Measurements from ENCODE around the gene SNU13.
"Not testable (repeated sequence)": the region's sequence is repeated elsewhere in the genome, so short reads cannot be mapped to it uniquely, and the experiment has no call there.

Gene SNU13

DNA sequence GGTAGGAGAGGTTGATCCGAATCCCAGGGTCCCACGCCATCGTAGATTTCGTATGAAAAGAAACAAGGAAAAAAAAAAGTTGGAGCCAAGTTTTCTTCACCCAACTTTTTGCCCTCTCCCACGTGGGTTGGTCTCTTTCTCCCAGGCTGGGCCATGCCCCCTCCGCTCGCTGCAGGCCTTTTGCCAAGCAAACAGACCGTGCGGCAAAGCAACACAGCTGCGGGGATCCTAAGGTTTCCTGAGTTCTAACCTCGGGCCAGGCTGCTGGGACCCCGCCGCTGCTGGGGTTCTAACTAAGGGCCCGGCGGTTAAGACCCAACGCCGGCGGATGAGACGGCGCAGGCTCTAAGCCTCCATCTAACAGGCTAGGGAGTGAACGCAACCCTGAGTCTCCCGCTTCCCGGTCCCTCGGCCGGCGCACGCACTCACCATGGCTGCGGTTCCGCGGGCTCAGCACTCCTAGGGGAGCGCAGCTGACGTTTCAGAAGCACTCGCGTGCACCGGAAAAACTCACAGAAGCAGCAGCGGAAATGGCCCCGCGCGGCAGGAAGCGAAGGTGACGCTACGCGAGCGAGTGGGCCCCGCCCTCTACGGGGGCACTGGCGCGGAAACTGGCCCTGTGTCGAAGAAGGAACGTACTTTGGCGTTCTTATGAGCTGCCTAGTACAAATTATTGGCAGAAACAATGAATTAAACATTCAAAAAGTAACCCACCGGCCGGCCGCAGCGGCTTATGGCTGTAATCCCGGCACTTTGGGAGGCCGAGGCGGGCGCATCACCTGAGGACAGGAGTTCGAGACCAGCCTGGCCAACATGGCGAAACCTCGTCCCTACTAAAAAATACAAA is at the start of gene SNU13:
Gene SNU13 (minus strand): TSS at position 503 of the 847 bp plus-strand sequence. CDS start 71 bp downstream, at position 432.
- in situ Hi-C loops (cut with HindIII; ENCODE audit: low sequenced_read_pairs): no loop called here

DNA sequence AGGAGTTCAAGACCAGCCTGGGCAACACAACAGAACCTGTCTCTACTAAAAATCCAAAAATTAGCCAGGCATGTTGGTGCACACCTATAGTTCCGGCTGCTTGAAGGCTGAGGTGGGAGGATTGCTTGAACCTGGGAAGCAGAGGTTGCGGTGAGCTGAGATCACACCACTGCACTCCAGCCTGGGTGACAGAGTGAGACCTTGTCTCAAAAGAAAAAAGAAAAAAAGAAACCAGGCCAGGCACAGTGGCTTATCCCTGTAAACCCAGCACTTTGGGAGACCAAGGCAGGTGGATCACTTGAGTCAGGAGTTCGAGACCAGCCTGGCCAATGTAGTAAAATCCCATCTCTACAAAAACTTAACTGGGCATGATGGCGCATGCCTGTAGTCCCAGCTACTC is 44.6 kb upstream of the SNU13 start:
- in situ Hi-C loops (cut with HindIII; ENCODE audit: low sequenced_read_pairs): not testable (repeated sequence)

DNA sequence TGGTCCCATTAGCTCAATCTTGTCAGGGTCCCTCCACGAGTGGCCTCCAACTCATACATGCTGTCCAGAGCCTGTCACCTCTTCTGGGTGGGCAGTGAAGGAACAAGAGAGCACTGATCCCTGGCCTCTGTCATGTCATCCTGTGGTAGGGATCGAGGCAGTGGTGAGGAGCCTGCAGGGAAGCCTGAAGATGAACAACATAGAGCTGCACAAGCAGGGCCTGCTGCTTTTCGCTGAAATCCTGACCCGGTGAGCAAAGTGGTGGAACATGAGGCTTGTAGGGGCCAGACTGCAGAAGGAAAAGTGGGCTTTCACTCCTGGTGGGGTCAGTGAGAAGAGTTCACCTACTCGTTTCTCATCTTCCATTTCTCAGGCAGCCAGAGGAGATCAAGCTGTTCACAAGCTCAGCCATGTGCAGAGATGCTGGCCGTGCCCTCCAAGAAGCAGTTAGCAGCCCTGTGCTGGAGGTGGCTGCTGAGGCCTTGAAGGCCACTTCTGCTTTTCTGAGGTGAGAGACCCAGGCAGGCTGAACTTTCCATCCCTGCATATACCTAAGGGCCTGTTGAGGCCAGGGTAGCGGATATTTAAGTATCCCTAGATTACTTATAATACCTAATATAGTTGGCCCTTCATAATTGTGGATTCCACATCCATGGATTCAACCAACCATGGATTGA is 43.6 kb upstream of the SNU13 start:
- in situ Hi-C loops (cut with HindIII; ENCODE audit: low sequenced_read_pairs): no loop called here

DNA sequence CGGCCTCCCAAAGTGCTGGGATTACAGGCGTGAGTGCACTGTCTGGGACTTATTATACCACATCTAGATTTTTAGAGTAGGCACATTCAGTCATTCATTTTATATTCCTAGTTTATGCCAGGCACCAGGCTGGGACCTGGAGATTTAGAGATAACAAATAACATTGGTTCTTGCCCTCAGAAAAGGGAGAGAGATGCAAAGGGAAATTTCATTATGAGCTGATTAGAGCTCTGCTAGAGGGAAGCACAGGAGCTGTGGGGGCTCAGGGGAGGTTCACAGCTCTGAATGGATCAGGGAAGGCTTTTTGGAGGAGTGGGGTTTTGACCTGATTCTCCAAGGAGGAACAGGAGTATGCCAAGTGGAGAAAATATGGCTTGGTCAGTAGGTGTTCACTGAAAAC is 42.9 kb upstream of the SNU13 start:
- in situ Hi-C loops (cut with HindIII; ENCODE audit: low sequenced_read_pairs): no loop called here

DNA sequence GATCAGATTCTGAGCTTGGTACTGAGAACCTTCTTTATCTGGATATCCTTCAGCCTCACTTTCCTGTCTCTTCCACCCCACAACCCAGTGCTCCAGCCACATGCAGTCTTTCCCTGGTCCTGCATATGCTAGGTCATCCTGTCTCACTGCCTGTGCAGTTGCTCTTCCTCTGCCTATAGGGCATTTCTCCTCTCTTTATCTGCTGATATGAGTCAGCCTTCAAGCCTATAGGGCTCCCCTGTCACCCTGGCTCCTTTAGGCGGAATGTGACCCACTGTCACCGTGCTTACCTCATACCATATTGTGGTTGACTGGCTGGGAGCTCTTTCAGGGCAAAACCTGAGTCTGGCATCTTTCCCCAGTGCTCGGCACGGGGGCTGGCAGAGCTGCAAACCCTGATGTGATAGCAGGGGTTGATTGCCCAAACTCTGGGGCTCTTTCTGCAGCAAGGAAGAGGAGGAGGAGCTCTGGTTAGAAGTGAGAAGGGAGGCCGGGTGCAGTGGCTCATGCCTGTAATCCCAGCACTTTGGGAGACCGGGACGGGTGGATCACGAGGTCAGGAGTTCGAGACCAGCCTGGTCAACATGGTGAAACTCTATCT is 36.9 kb upstream of the SNU13 start:
- in situ Hi-C loops (cut with HindIII; ENCODE audit: low sequenced_read_pairs): loop anchor here (10.0 kb wide), 1 partner anchor 159 kb away; no protein-coding TSS in a partner anchor

DNA sequence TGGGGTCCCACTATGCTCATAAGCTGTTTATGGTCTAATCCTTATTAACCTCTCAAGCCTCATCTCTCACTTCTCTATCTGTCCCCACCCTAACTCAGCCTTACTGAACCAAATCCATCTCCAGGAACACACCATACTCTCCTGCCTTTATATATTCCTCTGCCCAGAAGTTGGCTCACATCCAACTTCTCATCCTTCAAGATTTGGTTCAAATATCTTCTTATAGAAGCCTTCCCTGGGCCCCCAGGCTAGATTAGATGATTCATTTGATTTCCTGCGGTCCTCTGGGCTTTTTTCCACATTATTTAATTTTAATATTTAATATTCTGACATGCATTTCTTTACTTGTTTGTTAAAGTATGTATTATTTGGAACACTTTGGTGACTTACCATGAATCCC is 33.8 kb upstream of the SNU13 start:
- in situ Hi-C loops (cut with HindIII; ENCODE audit: low sequenced_read_pairs): loop anchor here (10.0 kb wide), 1 partner anchor 162 kb away; no protein-coding TSS in a partner anchor

DNA sequence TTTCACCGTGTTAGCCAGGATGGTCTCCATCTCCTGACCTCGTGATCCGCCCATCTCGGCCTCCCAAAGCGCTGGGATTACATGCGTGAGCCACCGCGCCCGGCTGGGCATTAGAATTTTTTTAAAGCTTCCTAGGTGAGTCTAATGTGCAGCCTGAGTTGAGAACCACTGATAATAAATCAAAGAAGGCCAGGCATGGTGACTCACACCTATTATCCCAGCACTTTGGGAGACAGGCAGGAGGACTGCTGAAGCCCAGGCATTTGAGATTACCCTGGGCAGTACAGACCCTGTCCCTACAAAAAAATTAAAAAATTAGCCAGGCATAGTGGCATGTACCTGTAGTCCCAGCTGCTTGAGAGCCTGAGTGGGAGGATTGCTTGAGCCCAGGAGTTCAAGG is 24.3 kb upstream of the SNU13 start:
- in situ Hi-C loops (cut with HindIII; ENCODE audit: low sequenced_read_pairs): no loop called here

DNA sequence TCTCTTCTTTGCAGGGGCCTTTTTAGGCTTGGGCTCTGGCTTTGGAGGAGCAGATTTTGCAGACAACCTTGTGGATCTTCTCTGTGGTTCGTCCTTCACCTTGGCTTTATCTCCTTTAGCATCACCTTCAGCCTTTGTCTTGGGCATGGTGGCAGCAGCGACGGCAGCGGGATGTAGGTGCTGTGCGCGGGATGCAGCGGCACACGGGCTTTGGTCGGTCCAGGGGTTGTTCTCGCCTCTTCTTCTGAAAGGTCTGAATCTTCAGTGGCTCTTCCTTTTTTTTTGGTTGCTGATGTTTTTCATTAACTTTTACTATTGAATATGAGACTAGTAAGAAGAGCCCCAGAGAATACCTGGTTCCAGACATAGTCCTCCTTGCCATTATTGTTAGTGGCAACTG is 20.7 kb upstream of the SNU13 start:
- in situ Hi-C loops (cut with HindIII; ENCODE audit: low sequenced_read_pairs): no loop called here

DNA sequence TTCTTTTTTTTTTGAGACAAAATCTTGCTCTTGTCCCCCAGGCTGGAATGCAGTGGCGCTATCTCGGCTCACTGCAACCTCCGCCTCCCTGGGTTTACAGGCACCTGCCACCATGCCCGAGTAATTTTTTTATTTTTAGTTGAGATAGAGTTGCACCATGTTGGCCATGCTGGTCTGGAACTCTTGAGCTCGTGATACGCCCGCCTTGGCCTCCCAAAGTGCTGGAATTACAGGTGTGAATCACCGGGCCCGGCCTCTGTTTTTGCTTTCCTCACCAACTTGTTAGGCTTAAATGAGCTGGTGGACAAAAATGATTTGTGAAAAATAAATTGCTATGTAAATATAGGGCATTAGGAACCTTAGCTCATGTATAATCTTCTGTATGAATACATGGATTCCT is 14.1 kb upstream of the SNU13 start:
- in situ Hi-C loops (cut with HindIII; ENCODE audit: low sequenced_read_pairs): no loop called here

DNA sequence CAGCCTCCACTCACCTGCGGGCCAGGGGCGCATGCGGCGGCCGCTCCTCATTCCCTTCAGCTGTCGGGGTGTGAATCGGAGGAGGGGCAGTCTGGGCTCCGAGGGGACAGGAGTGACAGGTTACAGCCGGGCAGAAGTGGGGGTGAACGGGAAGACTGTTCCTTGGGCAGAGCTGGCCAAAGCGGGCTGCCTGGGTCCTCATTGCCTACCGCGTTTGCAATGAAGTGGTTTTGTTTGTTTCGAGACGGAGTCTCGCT is 11.4 kb upstream of the SNU13 start:
- in situ Hi-C loops (cut with HindIII; ENCODE audit: low sequenced_read_pairs): no loop called here

DNA sequence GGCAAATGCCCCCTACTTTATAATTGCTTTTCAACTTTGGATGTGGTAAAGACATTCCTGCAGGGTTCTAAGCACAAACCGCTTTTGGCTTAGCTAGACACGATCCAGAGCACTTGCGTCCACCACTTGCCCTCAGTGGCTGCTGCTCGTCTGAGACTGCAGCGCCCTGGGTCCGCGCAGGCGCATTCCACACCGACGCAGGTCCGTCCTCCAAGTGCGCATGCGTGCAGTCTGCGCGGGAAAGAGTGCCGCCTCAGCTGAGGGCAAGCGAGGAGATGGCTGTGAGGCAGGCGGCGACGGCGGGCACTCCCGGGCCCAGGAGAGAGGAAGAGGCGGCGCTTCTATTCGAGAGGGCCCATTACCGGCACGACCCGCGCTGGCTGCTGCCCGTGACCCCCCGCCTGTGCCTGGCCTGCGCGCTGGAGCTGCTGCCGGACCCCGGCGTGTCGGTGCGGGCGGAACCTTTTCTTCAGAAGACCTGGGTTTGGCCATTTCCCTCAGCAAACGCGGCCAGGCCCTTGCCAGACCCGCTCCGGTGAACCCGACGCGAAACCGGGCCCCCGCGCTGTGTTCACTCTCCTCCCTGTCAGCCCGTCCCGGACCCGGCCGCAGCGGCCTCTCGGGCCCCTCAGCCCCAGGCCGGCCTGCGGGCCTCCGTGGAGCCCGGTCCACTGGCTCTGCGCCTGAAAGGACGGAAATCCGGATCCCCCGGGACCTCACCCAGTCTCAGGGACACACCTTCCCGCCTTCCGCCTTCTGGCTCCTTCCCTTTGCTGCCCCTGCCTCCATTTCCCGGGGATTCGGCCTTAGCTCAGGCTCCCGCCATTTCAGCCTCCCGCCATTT is 10.8 kb upstream of the SNU13 start, which contains the start of gene MEI1:
Gene MEI1 (plus strand): TSS at position 240 of the 844 bp plus-strand sequence. CDS start 36 bp downstream, at position 276.
- in situ Hi-C loops (cut with HindIII; ENCODE audit: low sequenced_read_pairs): no loop called here

DNA sequence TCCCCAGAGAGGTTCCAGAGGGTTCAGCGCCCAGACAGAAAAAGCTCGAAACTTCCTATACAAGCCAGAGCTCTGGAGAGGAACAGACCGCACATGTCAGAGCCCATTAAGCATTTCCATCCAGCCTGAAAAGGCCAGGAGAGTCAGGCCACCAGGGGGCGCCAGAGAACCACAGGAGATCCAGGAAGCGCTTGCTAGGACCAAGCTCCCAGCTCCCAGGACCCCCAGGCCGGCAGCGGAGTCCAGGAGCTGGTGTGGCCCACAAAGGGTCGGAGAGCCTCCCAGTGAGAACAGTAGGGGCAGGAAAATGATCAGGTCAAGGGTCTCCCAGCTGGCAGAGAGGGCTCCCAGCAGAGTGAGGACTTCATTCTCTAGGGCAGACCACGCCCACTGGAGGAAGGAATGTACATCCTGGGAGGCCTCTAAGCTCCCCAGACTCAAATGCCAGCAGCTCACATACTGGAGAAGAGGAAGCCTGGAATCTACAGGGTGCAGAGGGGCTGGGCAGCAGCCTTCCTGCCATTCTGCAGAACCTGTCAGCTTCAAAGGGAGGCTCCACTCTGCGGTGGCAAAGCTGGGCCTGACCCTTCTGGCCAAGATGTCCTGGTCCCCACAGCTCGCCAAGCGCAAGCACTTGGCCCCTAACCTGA is 8.6 kb upstream of the SNU13 start:
- in situ Hi-C loops (cut with HindIII; ENCODE audit: low sequenced_read_pairs): no loop called here

DNA sequence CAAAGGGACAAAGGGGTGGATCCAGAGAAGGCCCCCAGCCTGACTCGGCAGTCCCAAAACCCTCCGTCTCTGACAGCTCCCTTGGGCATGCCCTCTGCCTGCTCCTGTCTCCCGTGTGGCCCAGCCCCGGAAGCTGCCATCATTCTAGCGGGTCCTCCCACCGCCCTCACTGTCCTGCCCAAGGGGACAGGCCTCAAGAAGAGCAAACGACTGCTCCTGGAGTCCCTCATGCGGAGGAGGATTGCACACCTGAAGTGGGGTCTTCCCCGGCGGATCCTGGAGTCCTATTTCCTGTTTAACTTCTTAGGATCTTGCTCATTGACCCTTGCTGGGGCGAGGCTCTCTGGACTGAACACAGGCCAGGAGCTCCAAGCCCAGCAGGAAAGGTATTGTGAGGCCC is 8.0 kb upstream of the SNU13 start:
- in situ Hi-C loops (cut with HindIII; ENCODE audit: low sequenced_read_pairs): no loop called here

DNA sequence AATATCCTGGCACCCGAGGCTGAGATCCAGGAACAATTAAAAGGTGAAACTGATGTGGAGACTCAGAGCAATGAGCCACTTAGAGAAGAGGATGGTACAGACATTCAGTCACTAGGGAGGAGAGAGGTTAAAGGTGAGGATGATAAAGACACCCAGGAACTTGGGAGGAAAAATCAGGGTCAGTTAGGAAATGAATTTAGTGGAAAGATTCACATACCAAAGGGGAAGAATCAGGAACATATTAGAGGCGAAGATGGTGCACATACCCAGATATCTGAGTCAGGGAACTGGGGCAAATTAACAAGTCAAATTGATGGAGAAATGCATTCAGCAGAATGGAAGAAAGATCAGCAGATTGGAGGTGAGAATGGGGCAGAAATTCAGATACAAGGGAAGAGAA is 6.5 kb upstream of the SNU13 start:
- in situ Hi-C loops (cut with HindIII; ENCODE audit: low sequenced_read_pairs): no loop called here

DNA sequence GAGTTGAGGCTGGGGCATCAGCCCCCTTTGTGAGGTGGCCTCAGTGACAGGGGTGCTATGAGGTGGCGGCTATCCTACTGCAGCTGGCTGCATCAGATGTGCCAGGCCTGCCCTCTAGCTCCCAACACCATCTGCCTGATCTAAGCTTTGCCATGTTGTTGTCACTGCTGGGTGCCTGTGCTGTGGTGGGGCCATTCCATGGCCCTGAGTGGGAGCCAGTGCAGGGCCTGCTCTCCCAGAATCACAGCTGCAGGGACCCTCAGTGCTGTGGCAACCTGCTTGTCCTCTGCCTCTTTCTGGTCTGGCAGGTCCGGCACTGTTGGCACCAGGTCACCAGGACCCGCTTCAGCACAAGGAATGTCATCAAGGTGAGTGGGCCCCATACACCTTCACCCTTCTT is 1.8 kb upstream of the SNU13 start:
- in situ Hi-C loops (cut with HindIII; ENCODE audit: low sequenced_read_pairs): no loop called here

DNA sequence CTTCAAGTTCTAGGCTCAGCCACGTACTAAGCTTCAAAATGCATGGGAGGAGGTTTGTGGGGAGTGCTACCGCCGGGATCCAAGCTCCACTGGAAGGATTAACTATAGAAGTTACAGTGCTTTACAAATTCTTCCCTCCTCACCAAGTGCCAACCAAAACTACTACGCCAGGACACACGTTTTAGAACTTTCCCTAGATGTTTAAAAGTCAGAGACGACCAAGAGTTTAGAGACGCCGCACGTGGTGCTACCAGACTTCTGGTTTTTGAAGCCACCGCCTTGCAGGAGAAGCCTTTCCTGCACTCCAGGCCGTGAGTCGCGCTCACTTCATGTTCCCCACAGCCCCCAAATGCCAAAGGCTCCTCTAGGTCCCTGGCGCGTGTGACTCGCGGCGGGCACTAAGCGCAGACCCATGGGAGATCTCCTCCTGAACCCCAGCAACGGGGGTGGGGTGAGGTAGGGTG is 734 bp downstream of the SNU13 start:
- in situ Hi-C loops (cut with HindIII; ENCODE audit: low sequenced_read_pairs): no loop called here

DNA sequence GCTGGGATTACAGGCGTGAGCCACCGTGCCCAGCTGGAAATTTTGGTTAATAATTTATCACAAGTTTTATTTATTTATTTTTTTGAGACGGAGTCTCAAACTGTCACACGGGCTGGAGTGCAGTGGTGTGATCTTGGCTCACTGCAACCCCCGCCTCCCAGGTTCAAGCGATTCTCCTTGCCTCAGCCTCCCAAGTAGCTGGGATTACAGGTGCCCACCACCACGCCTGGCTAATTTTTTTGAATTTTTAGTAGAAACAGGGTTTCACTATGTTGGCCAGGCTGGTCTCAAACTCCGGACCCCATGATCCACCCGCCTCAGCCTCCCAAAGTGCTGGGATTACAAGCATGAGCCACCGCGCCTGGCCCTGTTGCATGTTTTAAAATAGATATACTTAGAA is 1.8 kb downstream of the SNU13 start:
- in situ Hi-C loops (cut with HindIII; ENCODE audit: low sequenced_read_pairs): not testable (repeated sequence)

DNA sequence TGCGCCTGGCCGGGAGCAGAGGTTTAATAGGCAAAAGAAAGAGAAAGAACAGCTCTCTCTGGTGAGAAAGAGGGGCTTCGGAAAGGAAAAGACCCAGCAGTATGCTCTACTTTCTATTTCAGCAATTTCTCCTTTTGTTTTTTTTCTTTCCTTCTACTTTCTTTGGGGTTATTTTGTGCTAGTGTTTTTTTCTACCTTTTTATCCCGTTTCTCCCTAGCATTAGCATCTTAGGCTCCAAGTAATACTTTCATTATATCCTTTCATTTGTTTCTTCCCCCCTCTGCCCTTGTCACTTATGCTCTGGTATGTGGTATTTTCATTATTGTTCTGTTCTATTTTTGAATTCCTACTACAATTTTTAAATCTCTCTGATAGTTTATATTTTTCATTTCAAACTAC is 4.5 kb downstream of the SNU13 start:
- in situ Hi-C loops (cut with HindIII; ENCODE audit: low sequenced_read_pairs): no loop called here

DNA sequence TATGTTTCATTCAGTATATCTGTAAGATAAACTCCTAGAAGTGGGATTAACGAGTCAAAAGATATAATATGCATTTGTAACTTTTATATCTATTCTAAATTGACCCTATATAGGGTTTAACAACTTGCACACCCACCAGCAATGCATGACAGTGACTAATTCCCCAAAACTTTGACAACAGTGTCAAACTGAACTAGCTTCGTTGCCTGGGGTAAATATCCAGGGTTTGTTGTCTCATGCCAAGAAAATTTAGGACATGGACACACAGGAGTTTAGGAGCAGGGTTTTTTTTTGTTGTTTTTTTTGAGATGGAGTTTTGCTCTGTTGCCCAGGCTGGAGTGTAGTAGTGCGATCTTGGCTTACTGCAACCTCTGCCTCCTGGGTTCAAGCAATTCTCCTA is 5.1 kb downstream of the SNU13 start:
- in situ Hi-C loops (cut with HindIII; ENCODE audit: low sequenced_read_pairs): no loop called here

DNA sequence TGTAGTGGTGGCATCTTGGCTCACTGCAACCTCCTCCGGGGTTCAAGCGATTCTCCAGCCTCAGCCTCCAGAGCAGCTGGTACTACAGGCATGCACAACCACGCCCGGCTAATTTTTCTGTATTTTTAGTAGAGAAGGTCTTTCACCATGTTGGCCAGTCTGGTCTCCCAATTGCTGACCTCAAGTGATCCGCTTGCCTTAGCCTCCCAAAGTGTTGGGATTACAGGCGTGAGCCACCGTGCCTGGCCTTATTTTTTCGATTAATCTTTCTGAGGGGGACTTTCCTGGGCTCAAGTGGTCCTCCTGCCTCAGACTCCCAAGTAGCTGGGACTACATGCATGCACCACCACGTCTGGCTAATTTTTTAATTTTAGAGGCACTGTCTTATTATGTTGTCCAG is 5.6 kb downstream of the SNU13 start:
- in situ Hi-C loops (cut with HindIII; ENCODE audit: low sequenced_read_pairs): no loop called here
